ENCODE results near the gene ZFP1.

DNA sequence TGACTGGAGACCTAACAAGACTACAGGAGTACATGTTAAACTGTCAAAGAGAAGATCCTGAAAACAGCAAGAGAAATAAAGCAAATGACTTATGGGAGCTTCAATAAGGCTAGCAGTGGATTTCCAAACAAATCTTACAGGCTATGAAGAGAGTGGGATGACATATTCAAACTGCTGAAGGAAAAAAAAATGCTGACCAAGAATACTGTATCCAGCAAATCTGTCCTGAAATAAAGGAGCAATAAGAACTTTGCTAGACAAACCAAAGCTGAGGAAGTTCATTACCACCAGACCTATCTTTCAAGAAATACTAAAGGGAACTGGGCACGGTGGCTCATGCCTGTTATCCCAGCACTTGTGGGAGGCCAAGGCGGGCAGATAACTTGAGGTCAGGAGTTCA lies 28.6 kb downstream of the ZFP1 start:
- TF ChIP-seq, protein P1, sequence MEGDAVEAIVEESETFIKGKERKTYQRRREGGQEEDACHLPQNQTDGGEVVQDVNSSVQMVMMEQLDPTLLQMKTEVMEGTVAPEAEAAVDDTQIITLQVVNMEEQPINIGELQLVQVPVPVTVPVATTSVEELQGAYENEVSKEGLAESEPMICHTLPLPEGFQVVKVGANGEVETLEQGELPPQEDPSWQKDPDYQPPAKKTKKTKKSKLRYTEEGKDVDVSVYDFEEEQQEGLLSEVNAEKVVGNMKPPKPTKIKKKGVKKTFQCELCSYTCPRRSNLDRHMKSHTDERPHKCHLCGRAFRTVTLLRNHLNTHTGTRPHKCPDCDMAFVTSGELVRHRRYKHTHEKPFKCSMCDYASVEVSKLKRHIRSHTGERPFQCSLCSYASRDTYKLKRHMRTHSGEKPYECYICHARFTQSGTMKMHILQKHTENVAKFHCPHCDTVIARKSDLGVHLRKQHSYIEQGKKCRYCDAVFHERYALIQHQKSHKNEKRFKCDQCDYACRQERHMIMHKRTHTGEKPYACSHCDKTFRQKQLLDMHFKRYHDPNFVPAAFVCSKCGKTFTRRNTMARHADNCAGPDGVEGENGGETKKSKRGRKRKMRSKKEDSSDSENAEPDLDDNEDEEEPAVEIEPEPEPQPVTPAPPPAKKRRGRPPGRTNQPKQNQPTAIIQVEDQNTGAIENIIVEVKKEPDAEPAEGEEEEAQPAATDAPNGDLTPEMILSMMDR (conservative IDR thresholded peaks at IDR 0.05; ENCODE audit: low read depth in 2 of 2), result no peak
- TF ChIP-seq EZH2 (IDR thresholded peaks at IDR 0.05; ENCODE audit: low read depth, unreplicated experiment) (no peak), CREB1 (CRISPR knock-in tag; IDR thresholded peaks at IDR 0.05; ENCODE audit: low read depth) (no peak), POLR2AphosphoS5 (IDR thresholded peaks at IDR 0.05; ENCODE audit: low read depth) (no peak), JUNB (IDR thresholded peaks at IDR 0.05; ENCODE audit: unreplicated experiment) (no peak), EZH2phosphoT487 (IDR thresholded peaks at IDR 0.05; ENCODE audit: unreplicated experiment) (no peak), NANOG (IDR thresholded peaks at IDR 0.05; ENCODE audit: borderline replicate concordance) (no peak)
- TF ChIP-seq, protein P2, sequence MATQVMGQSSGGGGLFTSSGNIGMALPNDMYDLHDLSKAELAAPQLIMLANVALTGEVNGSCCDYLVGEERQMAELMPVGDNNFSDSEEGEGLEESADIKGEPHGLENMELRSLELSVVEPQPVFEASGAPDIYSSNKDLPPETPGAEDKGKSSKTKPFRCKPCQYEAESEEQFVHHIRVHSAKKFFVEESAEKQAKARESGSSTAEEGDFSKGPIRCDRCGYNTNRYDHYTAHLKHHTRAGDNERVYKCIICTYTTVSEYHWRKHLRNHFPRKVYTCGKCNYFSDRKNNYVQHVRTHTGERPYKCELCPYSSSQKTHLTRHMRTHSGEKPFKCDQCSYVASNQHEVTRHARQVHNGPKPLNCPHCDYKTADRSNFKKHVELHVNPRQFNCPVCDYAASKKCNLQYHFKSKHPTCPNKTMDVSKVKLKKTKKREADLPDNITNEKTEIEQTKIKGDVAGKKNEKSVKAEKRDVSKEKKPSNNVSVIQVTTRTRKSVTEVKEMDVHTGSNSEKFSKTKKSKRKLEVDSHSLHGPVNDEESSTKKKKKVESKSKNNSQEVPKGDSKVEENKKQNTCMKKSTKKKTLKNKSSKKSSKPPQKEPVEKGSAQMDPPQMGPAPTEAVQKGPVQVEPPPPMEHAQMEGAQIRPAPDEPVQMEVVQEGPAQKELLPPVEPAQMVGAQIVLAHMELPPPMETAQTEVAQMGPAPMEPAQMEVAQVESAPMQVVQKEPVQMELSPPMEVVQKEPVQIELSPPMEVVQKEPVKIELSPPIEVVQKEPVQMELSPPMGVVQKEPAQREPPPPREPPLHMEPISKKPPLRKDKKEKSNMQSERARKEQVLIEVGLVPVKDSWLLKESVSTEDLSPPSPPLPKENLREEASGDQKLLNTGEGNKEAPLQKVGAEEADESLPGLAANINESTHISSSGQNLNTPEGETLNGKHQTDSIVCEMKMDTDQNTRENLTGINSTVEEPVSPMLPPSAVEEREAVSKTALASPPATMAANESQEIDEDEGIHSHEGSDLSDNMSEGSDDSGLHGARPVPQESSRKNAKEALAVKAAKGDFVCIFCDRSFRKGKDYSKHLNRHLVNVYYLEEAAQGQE (IDR thresholded peaks at IDR 0.05; ENCODE audit: unreplicated experiment), result no peak
- TF ChIP-seq, protein P3, sequence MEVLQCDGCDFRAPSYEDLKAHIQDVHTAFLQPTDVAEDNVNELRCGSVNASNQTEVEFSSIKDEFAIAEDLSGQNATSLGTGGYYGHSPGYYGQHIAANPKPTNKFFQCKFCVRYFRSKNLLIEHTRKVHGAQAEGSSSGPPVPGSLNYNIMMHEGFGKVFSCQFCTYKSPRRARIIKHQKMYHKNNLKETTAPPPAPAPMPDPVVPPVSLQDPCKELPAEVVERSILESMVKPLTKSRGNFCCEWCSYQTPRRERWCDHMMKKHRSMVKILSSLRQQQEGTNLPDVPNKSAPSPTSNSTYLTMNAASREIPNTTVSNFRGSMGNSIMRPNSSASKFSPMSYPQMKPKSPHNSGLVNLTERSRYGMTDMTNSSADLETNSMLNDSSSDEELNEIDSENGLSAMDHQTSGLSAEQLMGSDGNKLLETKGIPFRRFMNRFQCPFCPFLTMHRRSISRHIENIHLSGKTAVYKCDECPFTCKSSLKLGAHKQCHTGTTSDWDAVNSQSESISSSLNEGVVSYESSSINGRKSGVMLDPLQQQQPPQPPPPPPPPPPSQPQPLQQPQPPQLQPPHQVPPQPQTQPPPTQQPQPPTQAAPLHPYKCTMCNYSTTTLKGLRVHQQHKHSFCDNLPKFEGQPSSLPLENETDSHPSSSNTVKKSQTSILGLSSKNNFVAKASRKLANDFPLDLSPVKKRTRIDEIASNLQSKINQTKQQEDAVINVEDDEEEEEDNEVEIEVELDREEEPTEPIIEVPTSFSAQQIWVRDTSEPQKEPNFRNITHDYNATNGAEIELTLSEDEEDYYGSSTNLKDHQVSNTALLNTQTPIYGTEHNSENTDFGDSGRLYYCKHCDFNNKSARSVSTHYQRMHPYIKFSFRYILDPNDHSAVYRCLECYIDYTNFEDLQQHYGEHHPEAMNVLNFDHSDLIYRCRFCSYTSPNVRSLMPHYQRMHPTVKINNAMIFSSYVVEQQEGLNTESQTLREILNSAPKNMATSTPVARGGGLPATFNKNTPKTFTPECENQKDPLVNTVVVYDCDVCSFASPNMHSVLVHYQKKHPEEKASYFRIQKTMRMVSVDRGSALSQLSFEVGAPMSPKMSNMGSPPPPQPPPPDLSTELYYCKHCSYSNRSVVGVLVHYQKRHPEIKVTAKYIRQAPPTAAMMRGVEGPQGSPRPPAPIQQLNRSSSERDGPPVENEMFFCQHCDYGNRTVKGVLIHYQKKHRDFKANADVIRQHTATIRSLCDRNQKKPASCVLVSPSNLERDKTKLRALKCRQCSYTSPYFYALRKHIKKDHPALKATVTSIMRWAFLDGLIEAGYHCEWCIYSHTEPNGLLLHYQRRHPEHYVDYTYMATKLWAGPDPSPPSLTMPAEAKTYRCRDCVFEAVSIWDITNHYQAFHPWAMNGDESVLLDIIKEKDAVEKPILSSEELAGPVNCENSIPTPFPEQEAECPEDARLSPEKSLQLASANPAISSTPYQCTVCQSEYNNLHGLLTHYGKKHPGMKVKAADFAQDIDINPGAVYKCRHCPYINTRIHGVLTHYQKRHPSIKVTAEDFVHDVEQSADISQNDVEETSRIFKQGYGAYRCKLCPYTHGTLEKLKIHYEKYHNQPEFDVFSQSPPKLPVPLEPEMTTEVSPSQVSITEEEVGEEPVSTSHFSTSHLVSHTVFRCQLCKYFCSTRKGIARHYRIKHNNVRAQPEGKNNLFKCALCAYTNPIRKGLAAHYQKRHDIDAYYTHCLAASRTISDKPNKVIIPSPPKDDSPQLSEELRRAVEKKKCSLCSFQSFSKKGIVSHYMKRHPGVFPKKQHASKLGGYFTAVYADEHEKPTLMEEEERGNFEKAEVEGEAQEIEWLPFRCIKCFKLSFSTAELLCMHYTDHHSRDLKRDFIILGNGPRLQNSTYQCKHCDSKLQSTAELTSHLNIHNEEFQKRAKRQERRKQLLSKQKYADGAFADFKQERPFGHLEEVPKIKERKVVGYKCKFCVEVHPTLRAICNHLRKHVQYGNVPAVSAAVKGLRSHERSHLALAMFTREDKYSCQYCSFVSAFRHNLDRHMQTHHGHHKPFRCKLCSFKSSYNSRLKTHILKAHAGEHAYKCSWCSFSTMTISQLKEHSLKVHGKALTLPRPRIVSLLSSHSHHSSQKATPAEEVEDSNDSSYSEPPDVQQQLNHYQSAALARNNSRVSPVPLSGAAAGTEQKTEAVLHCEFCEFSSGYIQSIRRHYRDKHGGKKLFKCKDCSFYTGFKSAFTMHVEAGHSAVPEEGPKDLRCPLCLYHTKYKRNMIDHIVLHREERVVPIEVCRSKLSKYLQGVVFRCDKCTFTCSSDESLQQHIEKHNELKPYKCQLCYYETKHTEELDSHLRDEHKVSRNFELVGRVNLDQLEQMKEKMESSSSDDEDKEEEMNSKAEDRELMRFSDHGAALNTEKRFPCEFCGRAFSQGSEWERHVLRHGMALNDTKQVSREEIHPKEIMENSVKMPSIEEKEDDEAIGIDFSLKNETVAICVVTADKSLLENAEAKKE (CRISPR knock-in tag; IDR thresholded peaks at IDR 0.05), result no peak
- TF ChIP-seq, protein P4, sequence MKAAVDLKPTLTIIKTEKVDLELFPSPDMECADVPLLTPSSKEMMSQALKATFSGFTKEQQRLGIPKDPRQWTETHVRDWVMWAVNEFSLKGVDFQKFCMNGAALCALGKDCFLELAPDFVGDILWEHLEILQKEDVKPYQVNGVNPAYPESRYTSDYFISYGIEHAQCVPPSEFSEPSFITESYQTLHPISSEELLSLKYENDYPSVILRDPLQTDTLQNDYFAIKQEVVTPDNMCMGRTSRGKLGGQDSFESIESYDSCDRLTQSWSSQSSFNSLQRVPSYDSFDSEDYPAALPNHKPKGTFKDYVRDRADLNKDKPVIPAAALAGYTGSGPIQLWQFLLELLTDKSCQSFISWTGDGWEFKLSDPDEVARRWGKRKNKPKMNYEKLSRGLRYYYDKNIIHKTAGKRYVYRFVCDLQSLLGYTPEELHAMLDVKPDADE (IDR thresholded peaks at IDR 0.05), result no peak
